MCF 10A (cell line): Measurements from ENCODE around the gene DLG2. TPM values are rescaled to one million over a fixed set of nuclear protein-coding genes. Genes with fewer than 3 reads are reported as not detected.

ENCODE experiments used
- BruUV-seq: library from RNA; stranded (reverse); fragments of 400-500 nt; replicated peaks from 2 replicates; lab custom pipeline; 2021; lab: Mats Ljungman, UMichigan
- CTCF ChIA-PET: fragments of 300-600 bp; sonication (Branson Sonifier 250); formaldehyde crosslinking; extraction: SDS; loops from one replicate; lab custom pipeline; 2021; ENCODE audit warnings: antibody characterized with exemption, inconsistent platforms; lab: Yijun Ruan, JAX
- POLR2A ChIA-PET: fragments of 300-600, 350-650 bp; sonication (Branson Sonifier 250); formaldehyde crosslinking; extraction: SDS; loops from one replicate; lab custom pipeline; 2020; ENCODE audit warnings: antibody characterized with exemption, inconsistent platforms; lab: Yijun Ruan, JAX
- DNase-seq: peaks from one replicate; pipeline ENCODE4 v3.0.0-alpha.2; 2018; ENCODE audit not compliant: unreplicated experiment
- H3K27ac Mint-ChIP-seq: one replicate; pipeline ENCODE4 v1.8.0; 2022; ENCODE audit warnings: mild to moderate bottlenecking, low read depth, mixed read lengths; ENCODE audit not compliant: unreplicated experiment
- H3K27me3 Mint-ChIP-seq: one replicate; pipeline ENCODE4 v1.8.0; 2022; ENCODE audit warnings: mixed read lengths; ENCODE audit not compliant: insufficient read depth, unreplicated experiment
- H3K36me3 Mint-ChIP-seq: one replicate; pipeline ENCODE4 v1.8.0; 2022; ENCODE audit warnings: mild to moderate bottlenecking, moderate library complexity, mixed read lengths; ENCODE audit not compliant: insufficient read depth, unreplicated experiment
- H3K4me1 Mint-ChIP-seq: one replicate; pipeline ENCODE4 v1.8.0; 2022; ENCODE audit warnings: mixed read lengths; ENCODE audit not compliant: insufficient read depth, unreplicated experiment
- H3K4me3 Mint-ChIP-seq: one replicate; pipeline ENCODE4 v1.8.0; 2022; ENCODE audit warnings: mild to moderate bottlenecking, moderate library complexity, mixed read lengths; ENCODE audit not compliant: unreplicated experiment
- H3K9me3 Mint-ChIP-seq: one replicate; pipeline ENCODE4 v1.8.0; 2022; ENCODE audit warnings: mixed read lengths; ENCODE audit not compliant: unreplicated experiment
- CTCF ChIP-seq: fragments of 200-600 bp; IDR thresholded peaks from one replicate; pipeline ENCODE4 v1.8.0; 2022; ENCODE audit warnings: antibody characterized with exemption, mild to moderate bottlenecking; ENCODE audit not compliant: unreplicated experiment
- intact Hi-C: fragments of 100-400 bp; cut with micrococcal nuclease; formaldehyde crosslinking; loops from 2 replicates; pipeline ENCODE4 v1.14.1; 2022
- total RNA-seq: library from RNA; stranded (reverse); gene quantifications from 2 replicates; pipeline ENCODE4 v1.2.3, GENCODE V29; 2022

Gene DLG2
- total RNA-seq, 1 experiment from 2014 or later: 0.26 TPM

- H3K36me3 Mint-ChIP-seq: no peaks in the 10 kb centered on the region
- no peaks in the 10 kb centered on the region for H3K4me1 Mint-ChIP-seq
- DNase-seq: no peak
- H3K9me3 Mint-ChIP-seq: peaks cover 6% of the 10 kb centered on the region
- no peaks in the 10 kb centered on the region for H3K27me3 Mint-ChIP-seq
- BruUV-seq: no TSS peak
- POLR2A ChIA-PET: no interaction called here
- no peak overlapping the region for H3K4me3 Mint-ChIP-seq
- no peak for TF ChIP-seq CTCF
- intact Hi-C loops: no loop called here
- CTCF ChIA-PET: interaction anchor here (0.9 kb wide), 1 partner anchor 10 kb away, joined by 3 read pairs; no protein-coding TSS in a partner anchor
- no peak overlapping the region for H3K27ac Mint-ChIP-seq
These were observed 955.7 kb downstream of the DLG2 start for GRCh38 chr11:84671325-84671999.

- Mint-ChIP-seq H3K27me3 (no peaks in the 10 kb centered on the region), H3K4me3 (no peak overlapping the region)
These were observed 963.4 kb downstream of the DLG2 start for GRCh38 chr11:84663731-84664130.

GRCh38 chr11:84660257-84660977 is 966.7 kb downstream of the DLG2 start:
- ChIA-PET POLR2A (no interaction called here), CTCF (no interaction called here)
- H3K27ac Mint-ChIP-seq: no peak overlapping the region
- H3K36me3 Mint-ChIP-seq: peaks cover 6% of the 10 kb centered on the region
- no peaks in the 10 kb centered on the region for H3K9me3 Mint-ChIP-seq
- DNase-seq: no peak
- no TSS peak for BruUV-seq
- intact Hi-C loops: no loop called here
- no peaks in the 10 kb centered on the region for H3K27me3 Mint-ChIP-seq
- H3K4me3 Mint-ChIP-seq: no peak overlapping the region
- no peak for TF ChIP-seq CTCF
- H3K4me1 Mint-ChIP-seq: no peaks in the 10 kb centered on the region

More at GRCh38 chr11:84663731-84664130, 963.4 kb downstream of the DLG2 start:
- intact Hi-C loops: no loop called here
- no peaks in the 10 kb centered on the region for H3K9me3 Mint-ChIP-seq
- no peak overlapping the region for H3K27ac Mint-ChIP-seq
- TF ChIP-seq CTCF: no peak
- ChIA-PET CTCF (no interaction called here), POLR2A (no interaction called here)
- peaks cover 6% of the 10 kb centered on the region for H3K36me3 Mint-ChIP-seq
- no TSS peak for BruUV-seq
- DNase-seq: no peak
- H3K4me1 Mint-ChIP-seq: no peaks in the 10 kb centered on the region

- no peak for TF ChIP-seq CTCF
- BruUV-seq: no TSS peak
- H3K9me3 Mint-ChIP-seq: no peaks in the 10 kb centered on the region
- ChIA-PET CTCF (interaction anchor here (0.5 kb wide), 1 partner anchor 14 kb away, joined by 3 read pairs; no protein-coding TSS in a partner anchor), POLR2A (no interaction called here)
- H3K36me3 Mint-ChIP-seq: no peaks in the 10 kb centered on the region
- intact Hi-C loops: no loop called here
- no peaks in the 10 kb centered on the region for H3K27me3 Mint-ChIP-seq
- H3K27ac Mint-ChIP-seq: no peak overlapping the region
- H3K4me3 Mint-ChIP-seq: no peak overlapping the region
- no peaks in the 10 kb centered on the region for H3K4me1 Mint-ChIP-seq
- DNase-seq: no peak
These were observed 971.4 kb downstream of the DLG2 start for GRCh38 chr11:84655712-84656111.
